Stimulated activated CD8-positive, alpha-beta memory T cell treated with anti-CD3 and anti-CD28 coated beads, Interleukin-4, amount 100 ng/mL, for 4 hours (primary cell): ENCODE results near the gene TRAK2.
A peak's percentile ranks its signal among the peaks of the same experiment; 100 is the strongest.
"Not testable (repeated sequence)": the region's sequence is repeated elsewhere in the genome, so short reads cannot be mapped to it uniquely, and the experiment has no call there.

ENCODE experiments used
- DNase-seq, 2 donors: peaks; one replicate each; pipeline ENCODE4 v3.0.0-alpha.2; 2020; ENCODE audit warnings: low read depth in 2 of 2, low spot score in 1 of 2

Gene TRAK2, protein sequence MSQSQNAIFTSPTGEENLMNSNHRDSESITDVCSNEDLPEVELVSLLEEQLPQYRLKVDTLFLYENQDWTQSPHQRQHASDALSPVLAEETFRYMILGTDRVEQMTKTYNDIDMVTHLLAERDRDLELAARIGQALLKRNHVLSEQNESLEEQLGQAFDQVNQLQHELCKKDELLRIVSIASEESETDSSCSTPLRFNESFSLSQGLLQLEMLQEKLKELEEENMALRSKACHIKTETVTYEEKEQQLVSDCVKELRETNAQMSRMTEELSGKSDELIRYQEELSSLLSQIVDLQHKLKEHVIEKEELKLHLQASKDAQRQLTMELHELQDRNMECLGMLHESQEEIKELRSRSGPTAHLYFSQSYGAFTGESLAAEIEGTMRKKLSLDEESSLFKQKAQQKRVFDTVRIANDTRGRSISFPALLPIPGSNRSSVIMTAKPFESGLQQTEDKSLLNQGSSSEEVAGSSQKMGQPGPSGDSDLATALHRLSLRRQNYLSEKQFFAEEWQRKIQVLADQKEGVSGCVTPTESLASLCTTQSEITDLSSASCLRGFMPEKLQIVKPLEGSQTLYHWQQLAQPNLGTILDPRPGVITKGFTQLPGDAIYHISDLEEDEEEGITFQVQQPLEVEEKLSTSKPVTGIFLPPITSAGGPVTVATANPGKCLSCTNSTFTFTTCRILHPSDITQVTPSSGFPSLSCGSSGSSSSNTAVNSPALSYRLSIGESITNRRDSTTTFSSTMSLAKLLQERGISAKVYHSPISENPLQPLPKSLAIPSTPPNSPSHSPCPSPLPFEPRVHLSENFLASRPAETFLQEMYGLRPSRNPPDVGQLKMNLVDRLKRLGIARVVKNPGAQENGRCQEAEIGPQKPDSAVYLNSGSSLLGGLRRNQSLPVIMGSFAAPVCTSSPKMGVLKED

GRCh38 chr2:201451292-201452057 is at the start of gene TRAK2, which contains the start of gene STRADB:
TSS of gene TRAK2 (minus strand) at chr2:201451458. CDS start at chr2:201420507, 30,951 bp downstream.
TSS of gene STRADB (plus strand) at chr2:201451740. CDS start at chr2:201454841, 3,101 bp downstream.
- DNase-seq, result peak; percentile 88 to 93

GRCh38 chr2:201500534-201500933 is 49.3 kb upstream of the TRAK2 start:
- no peak for DNase-seq

DNA sequence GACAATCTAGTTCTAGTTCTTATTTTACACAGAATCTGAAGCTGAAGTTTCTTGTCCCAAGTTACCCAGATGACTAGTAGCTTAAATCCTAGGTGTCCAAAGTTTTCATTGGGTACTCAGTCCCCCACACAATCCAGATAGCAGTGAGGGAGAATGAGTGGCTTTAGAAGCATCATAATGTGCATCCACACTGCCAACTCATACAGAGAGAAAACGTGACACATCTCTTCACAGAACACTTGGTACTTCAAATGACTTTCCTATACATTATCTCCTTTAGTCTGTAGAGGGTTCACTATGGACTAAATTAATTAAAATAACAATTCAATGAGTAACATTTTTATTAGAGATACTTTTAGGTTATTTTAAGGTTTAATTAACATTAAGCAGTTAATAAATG is 45.5 kb upstream of the TRAK2 start:
- DNase-seq, result no peak

- no peak for DNase-seq
Observed at GRCh38 chr2:201490291-201490690, 39.0 kb upstream of the TRAK2 start.

DNA sequence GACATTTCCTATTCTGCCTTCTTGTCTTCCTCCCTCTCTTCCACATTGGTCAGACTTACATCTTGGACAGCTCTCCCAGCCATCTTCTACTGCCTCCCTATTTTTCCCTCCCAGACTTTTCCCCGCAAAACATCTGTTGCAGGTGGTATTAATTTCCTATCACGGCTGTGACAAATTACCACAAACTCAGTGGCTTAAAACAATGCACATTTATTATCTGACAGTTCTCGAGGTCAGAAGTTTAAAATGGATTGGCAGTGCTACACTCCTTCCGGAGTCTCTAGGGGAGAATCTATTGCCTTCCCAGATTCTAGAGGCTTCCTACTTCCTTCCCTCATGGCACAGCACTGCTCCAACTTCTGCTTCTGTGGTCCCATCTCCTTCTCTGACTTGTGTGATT is 33.5 kb upstream of the TRAK2 start:
- no peak for DNase-seq

GRCh38 chr2:201483758-201484157 is 32.5 kb upstream of the TRAK2 start:
- not testable (repeated sequence) for DNase-seq

GRCh38 chr2:201483342-201483741 is 32.1 kb upstream of the TRAK2 start:
- DNase-seq, result no peak

- no peak for DNase-seq
Observed at GRCh38 chr2:201482543-201482942, 31.3 kb upstream of the TRAK2 start.

GRCh38 chr2:201472411-201472810 is 21.2 kb upstream of the TRAK2 start:
- DNase-seq, result no peak

DNA sequence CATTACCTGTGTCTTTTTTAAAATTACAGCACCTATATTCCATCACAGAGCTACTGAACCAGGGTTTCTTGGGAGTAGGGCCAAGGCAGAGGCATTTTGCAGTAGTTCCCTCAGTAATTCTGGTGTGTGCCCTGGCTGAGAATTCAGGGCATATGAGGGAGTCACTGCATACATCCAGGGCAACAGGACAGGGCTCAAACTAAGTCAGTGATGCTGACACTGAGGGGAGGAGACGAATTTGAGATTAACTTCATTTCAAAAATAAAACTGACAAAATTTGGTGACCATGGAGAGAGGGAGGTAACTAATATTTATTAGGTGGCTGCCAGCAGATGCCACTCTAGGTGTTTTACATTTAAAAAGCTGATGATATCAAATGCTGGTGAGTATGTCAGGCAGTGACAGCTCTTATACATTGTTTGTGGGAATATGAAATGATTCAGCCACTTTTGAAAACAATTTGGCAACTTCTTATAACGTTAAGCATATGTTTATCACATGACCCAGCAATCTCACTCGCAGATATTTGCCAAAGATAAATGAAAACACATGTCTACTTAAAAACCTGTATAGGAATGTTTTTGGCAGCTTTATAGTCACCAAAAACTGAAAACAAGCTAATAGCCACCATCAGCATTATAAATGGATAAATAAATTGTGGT is 20.6 kb upstream of the TRAK2 start:
- no peak for DNase-seq

- DNase-seq, result no peak
Observed at GRCh38 chr2:201470821-201471731, 19.8 kb upstream of the TRAK2 start.

DNA sequence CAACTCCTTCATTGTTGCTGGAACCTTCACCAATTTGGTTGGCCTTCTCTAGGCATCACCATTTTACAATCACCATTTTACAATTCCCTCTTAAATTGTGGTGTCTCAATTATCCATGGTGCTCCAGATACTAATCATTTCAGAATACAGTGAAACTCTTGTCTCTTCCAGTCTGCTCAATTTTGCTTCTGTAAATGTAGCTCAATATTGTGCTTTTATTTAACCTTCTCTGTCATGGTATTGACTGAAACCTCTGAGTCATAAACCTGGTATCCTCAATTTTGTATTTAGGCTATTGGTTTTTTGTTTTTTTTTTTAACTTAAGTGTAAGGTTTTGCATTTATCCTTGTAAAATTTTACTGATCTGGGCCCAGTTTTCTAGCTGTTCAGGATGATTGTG is 16.4 kb upstream of the TRAK2 start:
- no peak for DNase-seq

DNA sequence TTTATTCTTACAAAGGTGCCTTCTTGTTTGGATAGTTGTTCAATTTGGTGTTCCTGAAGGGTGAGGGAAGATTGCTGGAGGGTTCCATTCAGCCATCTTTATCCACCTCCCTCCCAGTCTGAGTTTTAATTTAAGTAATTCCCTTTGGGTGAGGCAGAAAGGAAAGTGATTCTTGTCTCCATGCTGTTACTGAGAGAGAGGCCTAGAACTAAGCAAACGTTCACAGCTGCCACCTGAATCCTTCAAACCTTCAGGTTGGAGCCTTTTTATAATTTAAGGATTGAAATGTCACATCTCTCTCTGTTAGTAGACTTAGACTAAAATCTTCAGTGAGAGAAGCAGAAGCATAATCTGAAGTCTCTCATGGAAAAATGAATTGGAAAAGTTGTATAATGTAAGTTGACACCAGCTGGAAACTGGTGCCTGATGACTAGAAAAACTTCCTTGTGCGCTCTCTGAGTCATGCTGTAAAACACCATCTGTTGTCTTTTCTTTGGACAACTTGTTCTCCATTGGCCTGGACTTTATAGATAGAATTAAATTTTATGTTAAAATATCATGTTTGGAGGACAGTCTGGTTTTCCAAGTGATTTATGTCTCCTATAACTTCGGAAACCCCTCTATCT is 14.9 kb upstream of the TRAK2 start:
- no peak for DNase-seq

DNA sequence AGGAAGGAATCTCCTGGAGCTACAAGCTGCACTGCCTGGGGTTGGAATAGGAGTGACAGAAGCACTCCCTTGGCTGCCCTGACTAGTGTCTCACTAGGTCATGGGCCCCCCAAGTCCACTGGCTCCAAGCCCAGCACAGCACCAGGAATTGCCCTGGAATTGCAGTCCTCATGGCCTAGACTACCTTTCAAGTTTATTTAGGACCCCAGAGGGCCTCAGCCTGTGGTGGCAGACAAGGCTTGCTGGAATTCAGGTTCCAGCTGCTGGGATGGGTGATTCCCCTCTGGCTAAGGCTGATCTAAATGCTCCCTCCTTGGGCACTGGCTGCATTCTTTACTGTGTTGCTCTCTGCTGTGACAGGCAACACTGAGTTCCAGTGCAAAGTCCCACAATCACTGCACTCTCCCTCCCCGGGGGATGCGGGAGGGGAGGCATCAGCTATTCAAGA is 14.3 kb upstream of the TRAK2 start:
- no peak for DNase-seq

DNA sequence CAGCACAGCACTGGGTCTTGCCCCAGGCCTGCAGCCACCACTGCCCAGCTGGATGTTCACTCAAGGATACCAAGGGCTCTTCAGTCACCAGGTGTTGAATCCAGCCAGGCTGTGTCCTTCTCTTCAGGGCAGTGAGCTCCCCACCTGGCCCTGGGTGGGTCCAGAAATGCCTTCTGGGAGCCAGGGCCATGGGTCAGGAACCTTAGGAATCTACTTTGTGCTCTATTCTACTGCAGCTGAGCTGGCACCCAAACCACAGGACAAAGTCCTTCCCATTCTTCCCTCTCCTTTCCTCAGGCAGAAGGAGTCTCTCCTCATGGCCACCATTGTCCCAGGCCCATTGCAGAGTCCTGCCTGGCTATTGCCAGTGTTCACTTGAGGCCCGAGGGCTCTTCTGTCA is 13.3 kb upstream of the TRAK2 start:
- DNase-seq, result no peak

DNA sequence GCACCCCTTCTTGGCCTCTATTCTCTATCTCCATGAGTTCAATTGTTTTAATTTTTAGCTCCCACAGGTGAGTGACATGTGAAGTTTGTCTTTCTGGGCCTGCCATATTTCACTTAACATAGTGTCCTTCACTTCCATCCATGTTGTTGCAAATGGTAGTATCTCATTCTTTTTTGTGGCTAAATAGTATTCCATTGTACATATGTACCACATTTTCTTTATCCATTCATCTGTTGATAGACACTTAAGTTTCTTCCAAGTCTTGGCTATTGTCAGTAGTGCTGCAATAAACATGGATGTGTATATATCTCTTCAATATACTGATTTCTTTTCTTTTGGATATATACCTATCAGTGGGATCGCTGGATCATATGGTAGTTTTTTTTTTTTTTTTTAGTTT is 9.3 kb upstream of the TRAK2 start:
- no peak for DNase-seq

DNA sequence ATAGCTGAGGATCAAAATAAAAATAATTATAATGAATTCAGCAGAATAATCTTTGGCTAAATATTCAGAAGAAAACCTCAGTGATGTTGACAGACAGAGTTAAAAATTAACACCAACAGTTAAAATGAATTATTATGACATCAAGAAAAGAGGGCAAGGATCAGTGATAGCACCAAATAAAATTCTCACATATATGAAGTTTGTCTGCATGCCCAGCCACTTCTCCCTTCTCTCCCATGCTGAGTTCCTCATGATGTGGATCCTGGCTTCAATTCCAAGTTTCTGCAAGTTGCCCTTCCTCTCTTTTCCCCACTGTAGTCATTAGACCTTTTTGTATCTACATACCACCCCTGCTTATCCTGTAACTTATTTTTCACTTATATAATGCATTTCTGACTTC is 7.1 kb upstream of the TRAK2 start:
- DNase-seq, result no peak

- no peak for DNase-seq
Observed at GRCh38 chr2:201452922-201453643, 1.8 kb upstream of the TRAK2 start.
